Thymus (tissue), 11 donors: ENCODE results near the gene CKS2. TPM values are rescaled to one million over a fixed set of nuclear protein-coding genes. Genes with fewer than 3 reads are reported as not detected.
A peak's percentile ranks its signal among the peaks of the same experiment; 100 is the strongest.
"Not testable (repeated sequence)": the region's sequence is repeated elsewhere in the genome, so short reads cannot be mapped to it uniquely, and the experiment has no call there.

Experiments used
- DNase-seq, 9 donors: peaks; one replicate each; pipeline ENCODE4 v3.0.0-alpha.2; 2013; ENCODE audit warnings: low spot score in 9 of 9, low read depth in 6 of 9, missing footprints in 1 of 9
- H3K27ac ChIP-seq, 2 donors: one replicate each; pipeline ENCODE4 v1.5.1; 2013; ENCODE audit warnings: control low read depth in 1 of 2, low read depth in 1 of 2, low read length in 1 of 2, mild to moderate bottlenecking in 1 of 2, moderate library complexity in 1 of 2
- H3K27me3 ChIP-seq, 2 donors: one replicate each; pipeline ENCODE4 v1.5.1; 2013; ENCODE audit warnings: low read length in 1 of 2; ENCODE audit not compliant: control insufficient read depth in 2 of 2, insufficient read depth in 1 of 2
- H3K36me3 ChIP-seq, 2 donors: one replicate each; pipeline ENCODE4 v1.5.1; 2013; ENCODE audit warnings: low read length in 1 of 2, mild to moderate bottlenecking in 1 of 2, moderate library complexity in 1 of 2; ENCODE audit not compliant: control insufficient read depth in 2 of 2, insufficient read depth in 2 of 2
- H3K4me1 ChIP-seq, 2 donors: one replicate each; pipeline ENCODE4 v1.5.1; 2013; ENCODE audit warnings: low read length in 2 of 2; ENCODE audit not compliant: control insufficient read depth in 2 of 2, insufficient read depth in 2 of 2
- H3K4me3 ChIP-seq, 2 donors: one replicate each; pipeline ENCODE4 v1.5.1; 2013; ENCODE audit warnings: low read length in 2 of 2, control low read depth in 1 of 2, mild to moderate bottlenecking in 1 of 2
- H3K9me3 ChIP-seq, 2 donors: one replicate each; pipeline ENCODE4 v1.5.1; 2013; ENCODE audit warnings: low read length in 1 of 2, mild to moderate bottlenecking in 1 of 2; ENCODE audit not compliant: control insufficient read depth in 2 of 2, insufficient read depth in 1 of 2
- WGBS: extraction: QIAGEN DNeasy Blood & Tissue Kit; methylation state at CpG from one replicate; pipeline ENCODE4 v1.1.7; 2013; 5-methylcytosine and 5-hydroxymethylcytosine counted together
- polyA plus RNA-seq: library from polyadenylated mRNA; stranded (reverse); fragments of 200-250 nt; gene quantifications from one replicate; pipeline ENCODE4 v1.2.3, GENCODE V29; 2013
- total RNA-seq: library from RNA; stranded (reverse); fragments of 120-200 nt; gene quantifications from one replicate; pipeline ENCODE4 v1.2.4, GENCODE V29; 2013
- donor health status: healthy.

The CKS2 gene
- total and polyA plus RNA-seq, 2 donors, result 92.7 to 245 TPM

GRCh38 chr9:89278997-89279739 is 31.8 kb upstream of the CKS2 start:
- H3K4me1 ChIP-seq, result peaks cover 9 to 19% of the 10 kb centered on the region in 2 donors
- no peak overlapping the region for H3K27ac ChIP-seq
- 45% methylated on average over 5 of the region's 5 CpGs for WGBS
- H3K27me3 ChIP-seq, result no peaks in the 10 kb centered on the region
- peak in 7 of 9 donors; percentile 23 to 69 (median 27) for DNase-seq
- H3K4me3 ChIP-seq, result no peak overlapping the region
- peaks cover 4 to 13% of the 10 kb centered on the region in 2 donors for H3K9me3 ChIP-seq
- H3K36me3 ChIP-seq, result no peaks in the 10 kb centered on the region

- Histone ChIP-seq H3K9me3 (no peaks in the 10 kb centered on the region), H3K27me3 (no peaks in the 10 kb centered on the region), H3K36me3 (no peaks in the 10 kb centered on the region), H3K4me3 (no peak overlapping the region), H3K4me1 (peaks cover 9 to 19% of the 10 kb centered on the region in 2 donors), H3K27ac (no peak overlapping the region)
- WGBS, result 92% methylated on average over 2 of the region's 2 CpGs
- no peak for DNase-seq
Measured at GRCh38 chr9:89281106-89281505, 29.9 kb upstream of the CKS2 start.

- DNase-seq, H3K27ac ChIP-seq: not testable (repeated sequence)
Measured at GRCh38 chr9:89282248-89282968, 28.6 kb upstream of the CKS2 start.

GRCh38 chr9:89284076-89284475 is 26.9 kb upstream of the CKS2 start:
- Histone ChIP-seq H3K27ac (no peak overlapping the region), H3K4me1 (peaks cover 0 to 3% of the 10 kb centered on the region in 2 donors), H3K4me3 (no peak overlapping the region), H3K27me3 (no peaks in the 10 kb centered on the region), H3K9me3 (no peaks in the 10 kb centered on the region), H3K36me3 (no peaks in the 10 kb centered on the region)
- DNase-seq, result no peak
- whole genome bisulfite sequencing, result 98% methylated on average over 7 of the region's 7 CpGs

More at GRCh38 chr9:89282248-89282968, 28.6 kb upstream of the CKS2 start:
- 64% methylated on average over 42 of the region's 42 CpGs for WGBS
- H3K4me1 ChIP-seq, result peaks cover 3 to 10% of the 10 kb centered on the region in 2 donors
- H3K4me3 ChIP-seq, H3K9me3 ChIP-seq, H3K36me3 ChIP-seq, H3K27me3 ChIP-seq: not testable (repeated sequence)

- H3K36me3 ChIP-seq, result no peaks in the 10 kb centered on the region
- WGBS, result 98% methylated on average over 2 of the region's 2 CpGs
- no peak overlapping the region for H3K27ac ChIP-seq
- no peak for DNase-seq
- no peaks in the 10 kb centered on the region for H3K9me3 ChIP-seq
- H3K4me1 ChIP-seq, result no peaks in the 10 kb centered on the region
- no peak overlapping the region for H3K4me3 ChIP-seq
- H3K27me3 ChIP-seq, result no peaks in the 10 kb centered on the region
Measured at GRCh38 chr9:89291741-89292140, 19.3 kb upstream of the CKS2 start.

DNA sequence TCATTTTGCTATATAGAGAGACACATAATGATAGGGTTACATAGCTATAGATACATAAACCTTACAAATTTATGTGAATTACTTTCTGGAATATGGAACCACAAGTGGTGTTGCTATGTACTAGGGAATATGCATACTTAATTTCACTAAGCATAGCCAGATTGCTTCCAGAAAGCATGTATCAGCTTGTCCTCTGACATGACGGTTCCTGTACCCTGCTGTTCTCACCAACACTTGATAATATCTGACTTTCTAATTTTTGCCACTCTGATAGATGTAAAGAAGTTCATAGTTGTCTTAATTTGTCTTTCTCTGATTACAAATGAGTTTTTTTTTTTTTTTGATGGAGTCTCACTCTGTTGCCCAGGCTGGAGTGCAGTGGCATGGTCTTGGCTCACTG is 18.0 kb upstream of the CKS2 start:
- no peak overlapping the region for H3K27ac ChIP-seq
- DNase-seq, result no peak
- H3K36me3 ChIP-seq, result no peaks in the 10 kb centered on the region
- H3K9me3 ChIP-seq, result no peaks in the 10 kb centered on the region
- 97% methylated on average over 1 of the region's 1 CpG for WGBS
- H3K4me3 ChIP-seq, result no peak overlapping the region
- H3K27me3 ChIP-seq, result no peaks in the 10 kb centered on the region
- H3K4me1 ChIP-seq, result no peaks in the 10 kb centered on the region

DNA sequence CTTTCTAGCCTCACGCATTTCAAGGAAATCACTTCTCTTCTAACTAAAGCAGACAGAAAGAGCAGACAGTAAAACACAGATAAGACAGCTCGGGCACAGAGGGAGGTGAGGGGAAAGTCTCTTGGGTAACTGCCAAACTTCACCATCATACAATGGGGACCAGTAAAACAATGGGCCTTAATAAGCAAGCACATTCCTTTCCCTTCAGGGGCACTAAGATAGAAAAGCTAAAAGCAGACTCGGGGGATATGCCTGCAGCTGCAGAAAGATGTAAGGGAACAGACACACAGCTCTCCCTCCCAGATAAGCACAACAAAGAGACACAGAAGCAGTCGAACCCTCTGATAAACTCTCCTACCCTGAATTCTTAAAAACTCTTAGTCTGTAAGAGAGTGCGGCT is 15.6 kb upstream of the CKS2 start:
- H3K4me3 ChIP-seq, result no peak overlapping the region
- H3K27me3 ChIP-seq, result no peaks in the 10 kb centered on the region
- no peaks in the 10 kb centered on the region for H3K4me1 ChIP-seq
- H3K36me3 ChIP-seq, result no peaks in the 10 kb centered on the region
- no peaks in the 10 kb centered on the region for H3K9me3 ChIP-seq
- no peak overlapping the region for H3K27ac ChIP-seq
- 82% methylated on average over 5 of the region's 5 CpGs for WGBS
- no peak for DNase-seq

DNA sequence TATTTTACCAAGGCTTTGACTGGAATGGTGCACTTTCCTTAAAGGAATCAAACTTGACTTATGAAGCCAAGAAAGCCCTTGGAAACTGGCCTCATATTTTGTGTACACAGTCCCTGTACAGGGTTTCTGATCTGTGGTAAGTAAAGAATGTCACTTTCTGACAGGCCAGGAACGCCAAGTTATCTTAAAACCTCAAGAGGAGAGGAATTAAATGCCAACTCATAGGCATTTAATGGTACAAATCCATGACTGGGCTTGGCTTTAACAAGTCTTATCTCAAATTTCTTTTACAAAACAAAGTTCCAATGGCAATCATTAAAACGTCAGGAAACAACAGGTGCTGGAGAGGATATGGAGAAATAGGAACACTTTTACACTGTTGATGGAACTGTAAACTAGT is 9.0 kb upstream of the CKS2 start:
- not testable (repeated sequence) for H3K9me3 ChIP-seq, H3K27ac ChIP-seq, H3K4me1 ChIP-seq, H3K4me3 ChIP-seq, H3K36me3 ChIP-seq, DNase-seq, H3K27me3 ChIP-seq
- 98% methylated on average over 2 of the region's 2 CpGs for WGBS

DNA sequence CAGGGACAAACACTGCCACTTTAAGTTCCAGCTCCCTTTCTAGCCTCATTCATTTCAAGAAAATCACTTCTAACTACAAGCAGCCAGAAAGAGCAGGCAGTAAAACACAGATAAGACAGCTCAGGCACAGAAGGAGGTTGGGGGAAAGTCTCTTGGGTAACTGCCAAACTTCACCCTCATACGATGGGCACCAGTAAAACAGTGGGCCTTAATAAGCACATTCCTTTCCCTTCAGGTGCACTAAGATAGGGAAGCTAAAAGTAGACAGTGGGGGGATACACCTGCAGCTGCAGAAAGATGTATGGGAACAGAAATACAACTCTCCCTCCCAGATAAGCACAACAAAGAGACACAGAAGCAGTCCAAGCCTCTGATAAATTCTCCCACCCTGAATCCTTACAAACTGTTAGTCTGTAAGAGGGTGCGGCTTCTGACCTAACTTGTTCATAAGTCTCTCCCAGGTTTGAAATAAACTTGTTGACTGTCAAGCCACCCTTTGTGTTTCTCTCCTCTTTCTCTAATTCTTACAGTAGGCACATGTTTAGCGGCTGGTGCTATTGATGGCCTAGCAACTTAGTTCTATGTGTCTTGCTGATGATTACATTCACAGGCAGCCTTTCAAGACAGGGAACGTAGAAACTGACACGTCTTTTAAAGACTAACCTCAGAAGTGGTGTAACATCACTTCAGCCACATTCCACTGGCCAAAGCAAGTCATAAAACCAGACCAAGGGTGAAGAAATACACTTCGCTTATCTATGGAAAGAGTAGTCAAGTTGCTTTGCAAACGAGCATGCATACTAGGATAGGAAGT is 6.8 kb upstream of the CKS2 start:
- peaks cover 0 to under 1% of the 10 kb centered on the region in 2 donors for H3K4me1 ChIP-seq
- no peak for DNase-seq
- H3K9me3 ChIP-seq, result no peaks in the 10 kb centered on the region
- no peak overlapping the region for H3K4me3 ChIP-seq
- H3K27me3 ChIP-seq, result no peaks in the 10 kb centered on the region
- 83% methylated on average over 7 of the region's 7 CpGs for WGBS
- H3K27ac ChIP-seq, result no peak overlapping the region
- no peaks in the 10 kb centered on the region for H3K36me3 ChIP-seq
